ENCODE data around the gene SPEM3.

DNA sequence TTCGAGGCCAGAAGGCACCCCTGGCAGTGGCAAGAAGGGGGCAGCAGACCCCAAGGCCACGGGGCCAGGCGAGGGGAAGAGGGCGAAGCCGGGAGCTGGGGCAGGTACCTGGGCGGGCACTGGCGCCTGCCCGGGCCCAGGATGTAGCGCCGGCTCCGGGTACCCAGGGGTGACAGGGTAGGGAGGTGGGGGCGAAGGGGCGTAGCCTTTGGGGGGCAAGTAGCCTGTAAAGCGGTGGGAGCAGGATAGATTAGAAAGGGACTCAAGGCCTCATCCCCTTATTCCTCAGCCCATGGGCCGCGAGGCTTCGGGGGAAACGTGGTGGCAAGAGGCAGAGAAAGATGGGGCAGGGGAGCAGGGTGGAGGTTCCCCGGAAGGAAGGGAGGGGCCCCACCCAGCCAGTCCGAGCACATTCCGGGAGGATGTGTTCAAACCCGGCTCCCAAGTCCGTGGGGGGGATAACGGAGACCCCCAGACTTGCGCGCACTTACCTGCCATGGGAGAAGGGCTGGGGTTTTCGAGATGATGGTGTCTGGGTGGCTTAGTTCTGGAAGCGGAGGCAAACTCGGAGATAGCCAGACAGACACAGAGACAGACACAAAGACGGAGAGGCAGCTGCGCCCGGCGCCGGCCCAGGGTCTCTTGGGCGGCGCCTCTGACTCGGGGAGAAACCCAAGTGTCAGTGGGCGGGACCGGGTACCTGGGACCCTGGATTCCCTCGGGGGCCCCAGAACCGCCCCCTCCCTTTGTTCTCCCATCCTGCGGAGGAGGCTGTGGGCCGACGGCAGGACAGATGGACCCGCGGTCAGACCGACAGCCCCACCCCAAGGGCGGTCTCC lies 34.8 kb upstream of the SPEM3 start:
- TF ChIP-seq, protein P1, sequence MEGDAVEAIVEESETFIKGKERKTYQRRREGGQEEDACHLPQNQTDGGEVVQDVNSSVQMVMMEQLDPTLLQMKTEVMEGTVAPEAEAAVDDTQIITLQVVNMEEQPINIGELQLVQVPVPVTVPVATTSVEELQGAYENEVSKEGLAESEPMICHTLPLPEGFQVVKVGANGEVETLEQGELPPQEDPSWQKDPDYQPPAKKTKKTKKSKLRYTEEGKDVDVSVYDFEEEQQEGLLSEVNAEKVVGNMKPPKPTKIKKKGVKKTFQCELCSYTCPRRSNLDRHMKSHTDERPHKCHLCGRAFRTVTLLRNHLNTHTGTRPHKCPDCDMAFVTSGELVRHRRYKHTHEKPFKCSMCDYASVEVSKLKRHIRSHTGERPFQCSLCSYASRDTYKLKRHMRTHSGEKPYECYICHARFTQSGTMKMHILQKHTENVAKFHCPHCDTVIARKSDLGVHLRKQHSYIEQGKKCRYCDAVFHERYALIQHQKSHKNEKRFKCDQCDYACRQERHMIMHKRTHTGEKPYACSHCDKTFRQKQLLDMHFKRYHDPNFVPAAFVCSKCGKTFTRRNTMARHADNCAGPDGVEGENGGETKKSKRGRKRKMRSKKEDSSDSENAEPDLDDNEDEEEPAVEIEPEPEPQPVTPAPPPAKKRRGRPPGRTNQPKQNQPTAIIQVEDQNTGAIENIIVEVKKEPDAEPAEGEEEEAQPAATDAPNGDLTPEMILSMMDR (conservative IDR thresholded peaks at IDR 0.05; ENCODE audit: low read length), result no peak
- TF ChIP-seq EZH2phosphoT487 (IDR thresholded peaks at IDR 0.05; ENCODE audit: borderline replicate concordance, low read depth, low read length), result no peak
